ENCODE measurements around the gene GRAP.

Gene GRAP

DNA sequence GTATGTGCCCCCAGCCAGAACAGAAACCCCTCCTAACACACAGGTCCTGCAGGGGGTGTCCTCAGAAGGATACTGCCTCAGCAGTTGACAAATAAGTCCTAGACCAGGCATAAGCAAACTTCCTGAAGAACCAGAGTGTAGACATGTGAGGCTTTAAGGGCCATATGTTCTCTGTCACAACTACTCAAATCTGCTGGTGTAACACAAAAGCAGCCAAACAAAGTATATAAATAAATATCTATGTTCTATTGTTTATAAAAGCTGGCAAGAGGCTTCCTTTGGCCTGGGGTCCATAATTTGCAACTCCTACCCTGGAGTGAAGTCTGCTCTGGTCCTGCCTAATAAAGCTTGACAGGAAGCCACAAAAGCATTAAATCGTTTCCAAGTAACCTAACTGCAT, 52.1 kb downstream of the GRAP start:
- no peak for TF ChIP-seq CTCF (IDR thresholded peaks at IDR 0.05; ENCODE audit: extremely low read depth, missing control alignments)

DNA sequence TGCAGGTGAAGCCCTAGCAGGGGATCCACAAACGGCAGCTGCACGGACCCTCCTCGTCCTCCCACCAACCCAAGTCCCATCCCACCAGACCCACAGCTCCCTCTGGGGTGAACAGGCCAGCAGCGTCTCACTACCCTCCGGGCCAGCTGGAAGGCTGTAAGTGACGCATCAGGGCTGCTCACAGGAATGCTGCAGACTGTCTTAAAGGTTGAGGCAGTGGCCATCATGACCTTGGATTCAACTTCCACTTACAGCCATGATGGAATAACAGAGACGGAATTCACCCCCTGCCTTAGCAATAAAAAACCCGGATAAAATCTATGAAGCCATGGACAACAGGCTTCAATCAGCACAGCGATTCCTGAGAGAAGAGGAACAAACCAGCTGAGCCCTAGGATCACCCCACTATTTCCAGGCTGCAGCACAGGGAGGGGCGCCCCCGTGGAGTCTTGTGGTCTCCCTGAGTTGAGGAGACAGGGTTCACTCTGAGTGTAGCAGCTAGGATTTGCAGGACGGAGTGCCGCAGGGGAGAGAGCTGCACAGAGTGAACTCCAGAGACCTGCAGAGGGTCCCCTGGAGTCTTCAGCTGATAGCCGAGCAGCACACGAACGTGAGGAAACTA, 52.7 kb downstream of the GRAP start:
- DNase-seq (ENCODE audit: low spot score), result no peak
- TF ChIP-seq CTCF (IDR thresholded peaks at IDR 0.05; ENCODE audit: extremely low read depth, missing control alignments), result no peak

More for the DNA sequence above, 52.1 kb downstream of the GRAP start:
- DNase-seq (ENCODE audit: low spot score), result no peak

DNA sequence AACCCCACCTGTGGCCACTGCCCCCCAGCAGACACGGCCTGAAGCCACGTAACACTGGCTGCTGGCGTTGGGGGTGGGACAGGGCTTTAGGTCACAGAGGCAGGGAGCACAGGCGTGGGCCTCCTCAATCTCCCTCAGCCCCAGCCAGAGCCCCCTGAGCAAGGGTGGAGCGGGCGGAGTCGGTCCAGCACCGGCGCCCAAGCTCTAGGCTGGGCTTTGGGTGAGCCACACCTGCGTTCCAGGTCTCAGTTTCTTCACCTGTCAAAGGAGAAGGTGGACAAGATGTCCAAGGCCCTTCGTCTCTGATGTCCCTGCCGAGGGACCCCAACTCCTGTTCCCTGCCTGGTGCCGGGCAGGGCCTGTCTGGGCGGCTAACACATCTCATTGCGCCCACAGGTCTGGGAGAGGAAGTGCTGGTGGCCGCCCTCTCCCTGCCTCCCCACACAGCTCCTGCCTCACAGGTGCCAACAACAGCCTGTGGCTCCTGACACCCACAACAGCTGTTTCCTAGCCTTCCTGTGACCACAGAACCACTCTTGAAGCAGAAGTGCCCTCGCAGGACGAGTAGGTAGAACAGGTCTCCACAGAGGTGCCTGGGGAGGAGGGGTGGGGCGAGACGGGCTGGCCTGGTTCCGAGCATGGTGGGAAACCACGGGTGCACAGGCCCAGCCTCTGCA, 54.2 kb downstream of the GRAP start:
- no peak for DNase-seq (ENCODE audit: low spot score)
- TF ChIP-seq CTCF (IDR thresholded peaks at IDR 0.05; ENCODE audit: extremely low read depth, missing control alignments), result no peak

DNA sequence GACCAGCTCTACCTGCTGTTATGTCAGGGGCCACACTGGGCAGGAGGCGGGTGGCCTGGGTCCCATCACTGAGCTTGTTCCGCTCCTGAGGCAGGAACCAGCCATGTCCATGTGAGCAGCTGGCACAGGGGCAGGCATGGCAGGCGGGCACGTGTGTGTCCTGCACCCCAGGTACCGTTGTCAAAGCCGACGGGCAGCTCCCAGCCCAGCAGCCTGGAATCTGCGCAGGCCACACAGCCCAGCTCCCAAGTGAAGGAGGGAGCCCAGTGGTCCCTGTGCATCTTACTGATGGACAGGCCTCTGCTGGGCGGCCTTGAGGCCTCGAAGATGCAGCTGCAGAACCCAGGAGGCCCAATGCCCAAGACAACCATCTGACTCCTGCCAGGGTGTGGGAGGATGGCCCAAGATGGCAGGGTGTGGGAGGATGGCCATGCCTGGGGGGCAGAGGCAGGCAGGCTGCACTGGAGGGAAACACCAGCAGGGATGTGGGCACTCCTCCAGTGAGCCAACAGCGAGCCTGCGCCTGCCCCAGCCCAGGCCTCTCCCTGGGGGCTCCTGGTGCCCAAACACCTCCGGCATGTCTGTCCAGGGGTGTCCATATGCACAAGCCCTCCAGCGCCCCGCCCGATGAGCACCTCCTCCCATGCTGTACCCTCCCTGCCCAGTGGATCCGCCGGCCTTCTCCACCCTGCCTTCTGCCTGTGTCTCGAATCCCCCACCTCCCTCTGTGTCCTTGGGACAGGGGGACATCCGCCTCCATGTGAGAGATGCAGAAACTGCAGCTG, 55.0 kb downstream of the GRAP start:
- no peak for DNase-seq (ENCODE audit: low spot score)
- TF ChIP-seq CTCF (IDR thresholded peaks at IDR 0.05; ENCODE audit: extremely low read depth, missing control alignments), result no peak

GRCh38 chr17:18990331-18990730, 56.4 kb downstream of the GRAP start:
- TF ChIP-seq CTCF (IDR thresholded peaks at IDR 0.05; ENCODE audit: extremely low read depth, missing control alignments), result no peak
- no peak for DNase-seq (ENCODE audit: low spot score)

DNA sequence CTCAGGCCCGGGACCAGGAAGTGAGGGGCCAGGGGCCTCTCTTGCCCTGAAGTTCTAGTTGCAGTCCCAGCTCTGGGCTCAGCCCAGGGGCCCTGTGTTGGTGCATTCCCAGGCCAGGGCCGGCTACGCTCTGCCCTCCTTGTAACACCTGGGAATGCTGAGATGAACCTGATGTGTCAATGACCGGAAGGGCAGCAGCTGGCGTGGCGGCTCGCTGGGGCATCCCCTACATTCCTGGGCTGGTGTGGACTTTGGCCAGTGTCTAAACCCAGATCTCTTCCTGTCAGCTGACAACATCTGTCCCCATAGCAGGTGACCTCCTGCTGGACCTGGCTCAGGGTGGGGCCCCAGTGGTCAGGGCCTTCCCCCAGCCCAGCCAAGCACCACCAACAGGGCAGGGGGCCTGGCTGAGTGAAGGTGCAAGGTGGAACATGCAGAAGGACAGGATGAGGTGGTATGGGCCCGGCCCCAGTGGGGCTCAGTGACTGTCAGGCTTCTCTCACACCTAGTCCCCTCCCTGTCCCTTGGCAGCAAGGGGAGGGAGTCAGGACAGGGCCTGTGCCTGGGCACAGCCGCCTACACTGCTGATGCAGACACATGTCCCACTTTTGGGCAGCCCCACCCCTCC, 58.1 kb downstream of the GRAP start:
- DNase-seq (ENCODE audit: low spot score), result no peak
- TF ChIP-seq CTCF (IDR thresholded peaks at IDR 0.05; ENCODE audit: extremely low read depth, missing control alignments), result no peak
